SU-DHL-6 (cell line): ENCODE measurements around the gene TFF1.

ENCODE experiments used
- CTCF ChIP-seq: fragments of 200-600 bp; sonication (generic); IDR thresholded peaks from one replicate; pipeline ENCODE4 v1.5.1; 2017; ENCODE audit warnings: antibody characterized with exemption, mild to moderate bottlenecking, low read length, moderate library complexity; ENCODE audit not compliant: insufficient read depth, poor library complexity, severe bottlenecking
- EZH2phosphoT487 ChIP-seq: fragments of 200-600 bp; sonication (generic), shearing (Covaris generic); conservative IDR thresholded peaks from 2 replicates; pipeline ENCODE4 v1.6.1; 2018; ENCODE audit warnings: mild to moderate bottlenecking, antibody characterized with exemption, low read length, moderate library complexity, mixed read lengths

- no peak for TF ChIP-seq CTCF
- TF ChIP-seq EZH2phosphoT487, result no peak
Measured at GRCh38 chr21:42400525-42400924, 34.2 kb upstream of the TFF1 start.
